ENCODE data around the gene COL4A1.

Gene COL4A1

GRCh38 chr13:110274687-110275086, 32.3 kb downstream of the COL4A1 start:
- peak; percentile 37 for DNase-seq (ENCODE audit: low read depth)

GRCh38 chr13:110273254-110273653, 33.7 kb downstream of the COL4A1 start:
- no peak for DNase-seq (ENCODE audit: low read depth)

DNA sequence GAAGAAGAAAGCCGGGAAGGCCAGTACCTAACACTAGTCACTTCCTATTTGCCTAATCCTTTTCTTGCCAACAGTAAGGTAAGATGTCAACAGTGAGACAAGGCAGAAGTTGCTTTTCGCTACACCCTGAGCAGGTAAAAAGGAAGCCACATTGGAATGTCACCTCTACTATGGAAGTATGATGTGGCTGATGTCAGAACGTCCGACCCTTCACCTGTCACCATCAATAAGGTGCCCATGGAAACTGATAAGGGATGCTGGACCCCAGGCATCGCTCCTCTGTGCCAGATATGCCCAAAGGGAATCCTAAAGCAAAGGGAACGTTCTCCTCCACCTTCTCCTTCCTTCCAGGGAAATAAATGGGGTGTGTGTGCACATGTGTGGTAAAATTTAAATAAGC, 34.3 kb downstream of the COL4A1 start:
- no peak for DNase-seq (ENCODE audit: low read depth)

GRCh38 chr13:110272227-110272626, 34.7 kb downstream of the COL4A1 start:
- DNase-seq (ENCODE audit: low read depth) = no peak

DNA sequence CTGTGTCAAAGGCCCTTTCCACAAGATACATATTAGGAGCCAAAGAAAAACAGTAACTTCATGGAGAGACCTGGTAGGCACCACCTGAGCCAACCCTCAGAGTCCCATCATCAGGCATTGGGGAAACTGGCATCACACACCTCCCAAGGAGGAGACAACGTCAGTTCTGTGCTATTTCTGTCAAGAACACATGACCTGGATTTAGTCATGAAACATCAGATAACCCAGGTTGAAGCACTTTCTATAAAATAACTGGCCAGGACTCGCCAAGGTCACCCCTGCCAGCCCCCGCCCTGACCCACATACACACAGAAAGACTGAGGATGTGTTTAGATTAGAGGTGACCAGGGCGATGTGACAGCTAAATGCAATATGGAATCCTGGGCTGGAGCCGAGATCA, 35.6 kb downstream of the COL4A1 start:
- DNase-seq (ENCODE audit: low read depth) = no peak

DNA sequence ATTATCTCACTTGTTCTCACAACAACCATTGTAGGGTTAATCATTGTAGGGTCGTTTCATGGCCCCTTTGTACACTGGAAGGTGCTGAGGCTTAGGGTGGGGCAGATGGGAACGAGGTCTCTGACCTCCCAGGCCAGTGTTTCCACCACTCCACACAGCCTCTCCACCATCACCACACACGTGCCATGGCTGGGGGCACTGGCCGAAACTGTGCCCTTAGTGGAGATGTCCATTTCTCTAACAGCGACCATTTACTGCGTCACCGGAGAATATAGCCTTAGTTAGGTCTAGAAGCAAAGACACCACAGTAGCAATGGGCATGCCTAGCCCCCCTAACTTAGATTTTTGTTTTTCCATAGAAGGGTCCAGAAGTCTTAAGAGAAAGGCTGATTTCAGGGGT, 36.5 kb downstream of the COL4A1 start:
- DNase-seq (ENCODE audit: low read depth) = no peak

DNA sequence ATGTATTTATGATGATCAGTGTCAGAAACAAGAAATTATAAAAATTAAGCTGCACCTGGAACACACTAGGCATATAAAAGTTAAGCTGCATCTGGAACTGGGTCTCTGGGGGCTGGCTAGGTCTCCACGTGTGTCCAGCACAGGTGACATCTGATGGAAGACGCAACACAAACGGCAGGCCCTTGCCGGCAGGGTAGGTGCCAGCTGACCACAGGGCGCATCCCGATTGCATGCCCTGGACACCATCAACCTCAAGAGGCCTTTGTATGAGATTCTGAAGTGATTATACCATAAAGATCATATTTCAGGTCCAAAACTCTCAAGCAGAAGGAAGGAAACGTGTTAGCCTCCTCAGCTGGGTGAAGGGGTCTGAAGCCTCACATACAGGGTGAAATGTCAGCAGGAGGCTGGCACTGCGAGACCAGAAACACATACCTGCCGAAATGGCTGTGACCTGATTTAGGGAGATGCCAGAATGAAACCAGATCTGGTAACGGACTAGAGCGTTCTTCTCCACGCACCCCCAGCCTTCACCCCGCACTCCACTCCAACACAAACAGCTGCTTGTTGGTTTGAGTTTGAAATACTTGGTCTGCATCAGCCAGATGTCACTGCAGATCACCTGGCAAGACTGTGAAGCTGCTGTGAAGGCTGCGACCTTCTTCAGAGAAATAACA, 37.3 kb downstream of the COL4A1 start:
- no peak for DNase-seq (ENCODE audit: low read depth)

- no peak for DNase-seq (ENCODE audit: low read depth)
Measured at GRCh38 chr13:110268576-110269185, 38.3 kb downstream of the COL4A1 start.

- DNase-seq (ENCODE audit: low read depth) = no peak
Measured at GRCh38 chr13:110268061-110268460, 38.9 kb downstream of the COL4A1 start.

DNA sequence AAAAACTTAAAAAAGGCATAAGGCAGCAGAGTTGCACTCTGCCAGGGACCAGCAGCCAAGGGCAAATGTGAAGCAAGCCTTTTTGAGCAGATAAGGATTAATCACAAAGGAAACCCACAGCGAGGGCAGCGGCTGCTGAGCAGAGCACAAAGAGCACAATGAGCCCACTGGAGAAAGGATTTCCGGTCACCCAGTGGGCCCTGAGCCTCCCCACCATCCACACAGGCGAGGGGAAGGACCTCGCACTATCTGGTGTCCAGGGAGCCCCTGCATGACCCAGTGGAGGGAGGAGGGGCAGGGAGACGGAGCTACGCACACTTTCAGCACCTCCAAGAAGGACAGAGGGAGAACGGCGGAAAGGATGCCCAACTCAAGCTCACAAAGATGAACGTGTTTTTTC, 40.0 kb downstream of the COL4A1 start:
- no peak for DNase-seq (ENCODE audit: low read depth)

GRCh38 chr13:110266431-110266809, 40.5 kb downstream of the COL4A1 start:
- no peak for DNase-seq (ENCODE audit: low read depth)

GRCh38 chr13:110265682-110266430, 41.1 kb downstream of the COL4A1 start:
- DNase-seq (ENCODE audit: low read depth) = no peak

GRCh38 chr13:110265341-110265681, 41.6 kb downstream of the COL4A1 start:
- no peak for DNase-seq (ENCODE audit: low read depth)

DNA sequence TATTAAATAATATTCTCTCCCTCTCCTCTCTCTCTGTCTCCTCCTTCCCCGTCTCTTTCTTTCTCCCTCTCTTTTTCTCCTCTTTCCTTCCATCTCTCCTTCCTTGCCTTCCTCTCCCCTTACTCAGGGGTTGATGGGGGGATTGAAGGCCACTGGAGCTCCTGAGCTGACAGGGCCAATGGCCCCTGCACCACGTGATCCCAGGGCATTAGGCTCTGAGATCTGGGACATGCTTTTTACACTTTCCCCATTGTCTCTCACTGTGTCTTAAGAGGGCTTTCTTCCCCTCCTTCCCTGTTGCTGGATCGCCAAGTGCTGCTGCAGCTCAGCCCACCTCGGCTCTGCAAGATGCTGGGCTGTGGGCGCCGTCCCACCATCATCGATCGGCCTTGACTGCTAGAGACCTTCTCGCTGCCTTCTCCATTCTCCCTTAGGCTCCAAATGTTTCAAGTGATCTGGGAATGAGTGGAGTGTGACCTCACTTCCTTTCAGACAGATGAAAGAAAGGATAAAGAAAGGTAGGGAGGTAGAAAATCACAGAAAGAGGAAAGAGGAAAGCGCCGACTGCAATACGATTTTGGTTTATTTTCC, 42.2 kb downstream of the COL4A1 start:
- no peak for DNase-seq (ENCODE audit: low read depth)

- no peak for DNase-seq (ENCODE audit: low read depth)
Measured at GRCh38 chr13:110263888-110264287, 43.1 kb downstream of the COL4A1 start.

- DNase-seq (ENCODE audit: low read depth) = no peak
Measured at GRCh38 chr13:110263404-110263803, 43.6 kb downstream of the COL4A1 start.

- no peak for DNase-seq (ENCODE audit: low read depth)
Measured at GRCh38 chr13:110262508-110263291, 44.3 kb downstream of the COL4A1 start.

- no peak for DNase-seq (ENCODE audit: low read depth)
Measured at GRCh38 chr13:110262082-110262436, 44.9 kb downstream of the COL4A1 start.

DNA sequence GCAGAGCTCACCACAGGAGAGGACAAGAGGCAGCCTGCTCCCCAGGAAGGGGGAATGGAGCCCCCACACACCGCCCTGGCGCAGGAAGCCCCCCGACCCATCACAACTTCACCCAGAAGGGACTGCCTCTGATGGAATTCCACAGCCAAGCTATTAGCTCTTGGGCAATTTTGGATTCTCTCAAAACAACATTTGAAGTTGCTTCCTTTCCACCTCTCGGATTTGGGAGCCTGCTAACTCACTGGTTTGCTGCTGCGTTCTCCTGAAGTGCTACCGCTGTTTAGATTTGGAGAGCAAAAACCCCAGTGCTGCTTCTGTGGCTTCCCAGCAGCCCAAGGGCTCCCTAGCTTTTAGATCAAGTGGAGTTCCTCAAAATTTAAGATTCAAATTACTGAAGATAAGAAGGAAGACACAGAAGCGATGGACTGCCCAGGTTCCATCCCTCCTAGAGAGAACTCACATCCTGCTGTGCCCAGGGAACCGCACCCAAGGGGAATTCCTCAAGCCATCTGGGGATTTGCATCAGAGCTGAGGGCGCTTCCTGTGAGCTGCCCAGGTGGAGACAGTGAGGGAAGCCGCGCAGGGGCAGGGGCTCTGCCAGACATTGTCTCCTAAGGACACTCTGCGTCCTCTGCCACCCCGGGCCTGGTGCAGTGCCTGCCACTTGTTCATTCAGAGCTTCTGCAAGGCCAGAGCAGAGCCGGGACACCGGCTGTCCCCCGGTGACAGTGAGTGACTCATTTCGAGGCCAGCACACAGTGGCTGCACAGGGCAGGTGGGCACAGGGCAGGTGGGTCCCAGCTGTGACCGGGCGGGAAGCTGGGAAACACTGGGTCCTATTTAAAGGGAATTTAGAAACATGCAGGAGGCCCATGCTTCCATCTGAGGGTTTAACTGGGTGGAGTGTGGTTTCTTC, 45.5 kb downstream of the COL4A1 start:
- DNase-seq (ENCODE audit: low read depth) = no peak

- DNase-seq (ENCODE audit: low read depth) = peak; percentile 28
Measured at GRCh38 chr13:110259651-110260050, 47.3 kb downstream of the COL4A1 start.
